ENCODE data around the gene CTSO.

The CTSO gene

GRCh38 chr4:155978810-155979209 is 25.1 kb upstream of the CTSO start:
- no peak for TF ChIP-seq CTCF (IDR thresholded peaks at IDR 0.05)
- no peak for TF ChIP-seq ZFX (IDR thresholded peaks at IDR 0.05; ENCODE audit: borderline replicate concordance)

GRCh38 chr4:155975511-155975910 is 21.8 kb upstream of the CTSO start:
- no peak overlapping the region for H3K27ac ChIP-seq

More at GRCh38 chr4:155978810-155979209, 25.1 kb upstream of the CTSO start:
- H3K27ac ChIP-seq = no peak overlapping the region

GRCh38 chr4:155974996-155975395 is 21.3 kb upstream of the CTSO start:
- TF ChIP-seq CTCF (IDR thresholded peaks at IDR 0.05) (no peak), ZFX (IDR thresholded peaks at IDR 0.05; ENCODE audit: borderline replicate concordance) (no peak)
- no peak overlapping the region for H3K27ac ChIP-seq

More at GRCh38 chr4:155975511-155975910, 21.8 kb upstream of the CTSO start:
- TF ChIP-seq CTCF (IDR thresholded peaks at IDR 0.05) (no peak), ZFX (IDR thresholded peaks at IDR 0.05; ENCODE audit: borderline replicate concordance) (no peak)

- H3K27ac ChIP-seq = no peak overlapping the region
- TF ChIP-seq ZFX (IDR thresholded peaks at IDR 0.05; ENCODE audit: borderline replicate concordance) (no peak), CTCF (IDR thresholded peaks at IDR 0.05) (no peak)
These were observed 20.7 kb upstream of the CTSO start for GRCh38 chr4:155974476-155974749.

- no peak overlapping the region for H3K27ac ChIP-seq
- no peak for TF ChIP-seq CTCF (IDR thresholded peaks at IDR 0.05)
- TF ChIP-seq ZFX (IDR thresholded peaks at IDR 0.05; ENCODE audit: borderline replicate concordance) = no peak
These were observed 20.2 kb upstream of the CTSO start for GRCh38 chr4:155973639-155974475.

GRCh38 chr4:155972098-155972497 is 18.4 kb upstream of the CTSO start:
- no peak for TF ChIP-seq ZFX (IDR thresholded peaks at IDR 0.05; ENCODE audit: borderline replicate concordance)
- peak; percentile 64 for TF ChIP-seq CTCF (IDR thresholded peaks at IDR 0.05)
- no peak overlapping the region for H3K27ac ChIP-seq

- no peak for TF ChIP-seq ZFX (IDR thresholded peaks at IDR 0.05; ENCODE audit: borderline replicate concordance)
- TF ChIP-seq CTCF (IDR thresholded peaks at IDR 0.05) = no peak
These were observed 13.2 kb upstream of the CTSO start for GRCh38 chr4:155966731-155967395.

More at GRCh38 chr4:155966731-155967395, 13.2 kb upstream of the CTSO start:
- H3K27ac ChIP-seq = no peak overlapping the region

All from 22Rv1 (cell line).